ENCODE results near the gene CHST9. TPM values are rescaled to one million over a fixed set of nuclear protein-coding genes. Genes with fewer than 3 reads are reported as not detected.

Gene CHST9
- total and polyA plus RNA-seq, 7 donors: 0.12 to 3.1 (median 0.95) TPM; not detected in 1

DNA sequence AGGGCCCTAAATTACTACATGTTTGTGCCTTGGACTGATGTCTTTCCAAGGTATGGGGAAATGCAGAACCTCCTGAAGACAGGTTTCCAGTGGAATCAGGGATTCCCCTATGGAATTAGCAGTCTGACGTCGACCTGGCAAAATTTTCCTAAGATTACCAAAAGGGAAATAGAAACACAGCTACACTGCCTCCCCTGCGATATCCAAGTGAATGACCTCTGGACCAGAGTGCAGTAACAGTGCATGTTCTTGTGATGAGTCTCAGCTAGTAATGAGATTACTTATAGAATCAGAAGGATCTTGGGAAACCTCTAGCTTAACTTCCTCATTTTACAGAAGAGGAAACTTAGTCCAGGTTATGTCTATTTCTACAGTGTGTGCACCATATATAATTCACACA, 21.3 kb upstream of the CHST9 start:
- Histone ChIP-seq H3K4me3 (no peak overlapping the region), H3K9me3 (no peaks in the 10 kb centered on the region), H3K27me3 (no peaks in the 10 kb centered on the region), H3K27ac (no peak overlapping the region), H3K4me1 (no peaks in the 10 kb centered on the region), H3K36me3 (no peaks in the 10 kb centered on the region)
- intact Hi-C loops (cut with DNase I): no loop called here
- no peak for DNase-seq
- 79 to 86% methylated on average over 3 of the region's 3 CpGs for WGBS, 2 donors
- no peak for TF ChIP-seq POLR2A (IDR thresholded peaks at IDR 0.05)
- no peak for TF ChIP-seq POLR2AphosphoS5 (IDR thresholded peaks at IDR 0.05)
- TF ChIP-seq, protein P1, sequence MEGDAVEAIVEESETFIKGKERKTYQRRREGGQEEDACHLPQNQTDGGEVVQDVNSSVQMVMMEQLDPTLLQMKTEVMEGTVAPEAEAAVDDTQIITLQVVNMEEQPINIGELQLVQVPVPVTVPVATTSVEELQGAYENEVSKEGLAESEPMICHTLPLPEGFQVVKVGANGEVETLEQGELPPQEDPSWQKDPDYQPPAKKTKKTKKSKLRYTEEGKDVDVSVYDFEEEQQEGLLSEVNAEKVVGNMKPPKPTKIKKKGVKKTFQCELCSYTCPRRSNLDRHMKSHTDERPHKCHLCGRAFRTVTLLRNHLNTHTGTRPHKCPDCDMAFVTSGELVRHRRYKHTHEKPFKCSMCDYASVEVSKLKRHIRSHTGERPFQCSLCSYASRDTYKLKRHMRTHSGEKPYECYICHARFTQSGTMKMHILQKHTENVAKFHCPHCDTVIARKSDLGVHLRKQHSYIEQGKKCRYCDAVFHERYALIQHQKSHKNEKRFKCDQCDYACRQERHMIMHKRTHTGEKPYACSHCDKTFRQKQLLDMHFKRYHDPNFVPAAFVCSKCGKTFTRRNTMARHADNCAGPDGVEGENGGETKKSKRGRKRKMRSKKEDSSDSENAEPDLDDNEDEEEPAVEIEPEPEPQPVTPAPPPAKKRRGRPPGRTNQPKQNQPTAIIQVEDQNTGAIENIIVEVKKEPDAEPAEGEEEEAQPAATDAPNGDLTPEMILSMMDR (IDR thresholded peaks at IDR 0.05): no peak
- no peak for TF ChIP-seq EP300 (IDR thresholded peaks at IDR 0.05)

DNA sequence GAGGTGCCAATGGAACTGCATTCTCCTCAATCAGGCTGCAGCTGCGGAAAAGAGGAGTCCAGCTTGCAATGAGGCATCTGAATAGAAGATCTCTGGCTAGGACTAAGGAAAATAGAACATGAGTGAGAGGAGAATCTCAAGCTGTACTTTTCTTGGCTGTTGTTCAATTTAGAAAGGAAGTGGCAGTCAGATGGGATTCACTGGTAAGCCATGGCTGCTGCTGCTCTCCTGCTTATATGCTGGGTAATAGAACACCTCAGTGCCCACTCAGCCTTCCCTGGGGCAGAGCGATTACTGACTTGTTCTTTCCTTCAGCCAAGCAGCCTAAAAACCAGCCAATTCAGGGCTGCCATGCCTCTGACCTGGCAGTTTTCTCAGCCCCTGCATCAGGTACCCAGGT, 17.6 kb upstream of the CHST9 start:
- intact Hi-C loops (cut with DNase I): no loop called here
- H3K27ac ChIP-seq: no peak overlapping the region
- WGBS, 2 donors: 88 to 92% methylated on average over 2 of the region's 2 CpGs
- H3K27me3 ChIP-seq: no peaks in the 10 kb centered on the region
- H3K9me3 ChIP-seq: no peaks in the 10 kb centered on the region
- DNase-seq: no peak
- TF ChIP-seq POLR2A (IDR thresholded peaks at IDR 0.05): no peak
- TF ChIP-seq, protein P1 (IDR thresholded peaks at IDR 0.05): no peak
- TF ChIP-seq POLR2AphosphoS5 (IDR thresholded peaks at IDR 0.05): no peak
- TF ChIP-seq EP300 (IDR thresholded peaks at IDR 0.05): no peak
- H3K4me1 ChIP-seq: no peaks in the 10 kb centered on the region
- H3K36me3 ChIP-seq: no peaks in the 10 kb centered on the region
- no peak overlapping the region for H3K4me3 ChIP-seq

DNA sequence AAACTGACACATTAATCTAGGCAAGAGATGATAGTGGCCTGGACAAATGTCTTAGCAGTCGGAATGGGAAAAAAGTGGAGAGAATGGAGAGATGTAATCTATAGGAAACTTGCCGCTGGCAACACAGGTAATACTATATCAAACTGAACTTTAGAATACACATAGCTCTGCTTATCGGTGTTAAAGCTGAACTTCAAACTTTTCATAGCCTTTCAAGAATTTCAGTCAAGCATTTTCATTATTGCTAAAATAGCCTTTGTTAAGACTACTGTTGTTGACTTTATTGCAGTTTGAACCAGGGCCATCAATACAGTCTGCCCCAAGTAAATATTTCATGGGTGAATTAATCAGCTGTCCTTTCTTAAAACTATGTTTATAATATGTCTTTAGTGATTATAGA, 12.9 kb upstream of the CHST9 start:
- Histone ChIP-seq H3K27me3 (no peaks in the 10 kb centered on the region), H3K27ac (no peak overlapping the region), H3K36me3 (no peaks in the 10 kb centered on the region), H3K4me1 (no peaks in the 10 kb centered on the region), H3K9me3 (peaks cover 0 to 3% (median 0%) of the 10 kb centered on the region in 4 donors), H3K4me3 (no peak overlapping the region)
- no peak for TF ChIP-seq POLR2AphosphoS5 (IDR thresholded peaks at IDR 0.05)
- no peak for TF ChIP-seq POLR2A (IDR thresholded peaks at IDR 0.05)
- no peak for TF ChIP-seq EP300 (IDR thresholded peaks at IDR 0.05)
- TF ChIP-seq, protein P1 (IDR thresholded peaks at IDR 0.05): no peak
- no peak for DNase-seq
- intact Hi-C loops (cut with DNase I): no loop called here
- 32 to 60% methylated on average over 3 of the region's 3 CpGs for WGBS, 2 donors

DNA sequence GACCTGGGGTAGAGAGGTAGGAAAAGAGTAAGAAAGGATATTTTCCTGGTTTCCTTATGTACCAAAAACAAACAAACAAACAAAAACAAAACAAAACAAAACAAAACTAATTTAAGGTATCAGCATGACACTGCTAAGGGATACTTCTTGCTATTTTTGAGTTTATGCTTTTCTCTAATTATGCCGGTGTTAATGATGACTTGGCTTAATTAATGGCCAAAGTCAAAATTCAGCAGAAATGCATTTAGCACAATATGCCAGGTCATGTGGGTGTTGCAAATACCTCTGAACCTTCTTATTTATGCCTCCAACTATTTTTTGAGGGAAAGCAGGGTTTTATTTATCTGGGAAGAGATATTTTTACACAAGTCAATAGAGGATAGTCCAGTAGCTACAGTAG, 3.2 kb upstream of the CHST9 start:
- Histone ChIP-seq H3K4me3 (no peak overlapping the region), H3K27ac (no peak overlapping the region), H3K9me3 (no peaks in the 10 kb centered on the region), H3K4me1 (peaks cover 0 to 10% (median 8%) of the 10 kb centered on the region in 4 donors), H3K27me3 (peaks cover 0 to 29% (median 17%) of the 10 kb centered on the region in 3 donors), H3K36me3 (no peaks in the 10 kb centered on the region)
- TF ChIP-seq, protein P1 (IDR thresholded peaks at IDR 0.05): no peak
- no peak for TF ChIP-seq POLR2AphosphoS5 (IDR thresholded peaks at IDR 0.05)
- TF ChIP-seq POLR2A (IDR thresholded peaks at IDR 0.05): no peak
- no peak for TF ChIP-seq EP300 (IDR thresholded peaks at IDR 0.05)
- WGBS, 2 donors: 95 to 97% methylated on average over 1 of the region's 1 CpG
- intact Hi-C loops (cut with DNase I): no loop called here
- DNase-seq: no peak

DNA sequence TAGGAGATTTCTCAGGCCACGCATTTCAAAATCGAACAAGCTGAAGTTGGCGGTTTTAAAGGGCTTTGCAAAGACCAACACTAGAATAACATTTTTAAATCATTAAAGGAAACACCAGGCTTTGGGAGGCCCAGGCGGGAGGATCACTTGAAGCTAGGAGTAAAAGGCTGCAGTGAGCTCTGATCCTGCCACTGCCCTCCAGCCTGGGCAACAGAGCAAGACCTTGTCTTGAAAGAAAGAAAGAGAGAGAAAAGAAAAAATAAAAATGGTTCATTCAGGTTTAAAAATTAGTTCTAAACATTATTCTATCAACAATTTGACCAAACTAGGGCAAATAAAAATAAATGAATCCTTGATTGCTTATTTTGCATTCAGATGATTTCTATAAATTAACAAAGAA, 789 bp upstream of the CHST9 start:
- H3K36me3 ChIP-seq: no peaks in the 10 kb centered on the region
- TF ChIP-seq POLR2A (IDR thresholded peaks at IDR 0.05) (no peak), EP300 (IDR thresholded peaks at IDR 0.05) (no peak), POLR2AphosphoS5 (IDR thresholded peaks at IDR 0.05) (no peak)
- TF ChIP-seq, protein P1 (IDR thresholded peaks at IDR 0.05): no peak
- H3K4me1 ChIP-seq: peaks cover 0 to 10% (median 8%) of the 10 kb centered on the region in 4 donors
- WGBS, 2 donors: 74 to 82% methylated on average over 4 of the region's 4 CpGs
- no peak overlapping the region for H3K4me3 ChIP-seq
- H3K9me3 ChIP-seq: no peaks in the 10 kb centered on the region
- H3K27me3 ChIP-seq: peaks cover 0 to 38% (median 17%) of the 10 kb centered on the region in 3 donors
- no peak for DNase-seq
- H3K27ac ChIP-seq: no peak overlapping the region
- intact Hi-C loops (cut with DNase I): no loop called here

All from sigmoid colon (tissue), 7 donors.